ENCODE results near the gene AIF1.
"Not testable (repeated sequence)": the region's sequence is repeated elsewhere in the genome, so short reads cannot be mapped to it uniquely, and the experiment has no call there.

The AIF1 gene

DNA sequence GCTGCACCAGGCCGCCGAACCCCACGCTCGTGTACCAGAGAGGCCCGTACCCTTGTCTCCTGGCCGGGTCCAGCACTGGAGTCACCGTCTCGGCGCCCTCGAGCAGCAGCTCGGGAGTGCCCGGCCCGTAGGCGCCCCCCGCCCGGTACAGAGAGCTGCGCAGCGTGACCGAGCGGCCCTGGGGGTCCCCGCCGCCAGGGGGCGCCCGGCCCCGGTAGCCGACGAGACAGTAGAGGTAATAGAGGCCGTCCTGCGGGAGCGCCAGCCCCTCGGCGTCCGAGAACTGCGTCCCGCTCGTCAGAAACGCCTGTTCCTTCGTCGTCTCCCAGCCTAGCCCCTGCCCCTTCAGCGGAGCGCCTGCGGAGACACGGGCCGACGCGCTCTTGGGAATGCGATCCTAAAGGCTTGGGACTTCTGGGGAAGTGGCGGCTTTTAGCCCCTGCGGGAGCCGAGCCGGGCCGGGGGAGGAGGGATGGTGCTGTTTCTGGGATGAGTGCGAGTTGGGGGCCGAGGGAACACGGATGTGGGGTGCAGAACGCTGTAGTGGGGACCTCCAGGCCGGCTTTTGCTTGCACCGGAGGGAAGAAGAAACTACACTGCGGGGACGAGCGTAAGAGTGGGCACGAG, 34.1 kb upstream of the AIF1 start:
- DNase-seq (ENCODE audit: low spot score), result peak; percentile 81

- DNase-seq (ENCODE audit: low spot score), result no peak
Measured at GRCh38 chr6:31581434-31582229, 33.4 kb upstream of the AIF1 start.

- no peak for DNase-seq (ENCODE audit: low spot score)
Measured at GRCh38 chr6:31582230-31582643, 32.8 kb upstream of the AIF1 start, which contains the start of gene LTB. LTB (minus strand) TSS chr6:31582424; CDS start chr6:31582417, 7 bp downstream.

DNA sequence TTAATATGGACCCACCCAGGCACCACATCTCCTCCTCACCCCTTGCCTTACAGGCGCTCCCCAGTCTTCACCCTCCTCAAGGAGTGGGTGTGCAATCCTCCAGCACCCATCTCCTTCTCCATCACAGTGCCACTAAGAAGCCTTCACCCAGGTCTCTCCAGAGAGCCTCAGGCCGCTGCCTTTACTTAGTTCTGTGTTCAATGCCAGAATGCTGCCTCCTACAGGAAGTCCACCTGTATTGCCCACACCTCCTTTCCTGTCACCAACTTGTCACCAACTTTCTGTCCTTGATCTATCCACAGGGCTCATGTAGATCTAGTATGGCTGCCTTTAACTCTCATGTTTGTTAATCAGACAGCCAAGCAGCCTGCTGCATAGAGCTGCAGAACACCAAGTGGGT, 29.5 kb upstream of the AIF1 start:
- peak; percentile 6 for DNase-seq (ENCODE audit: low spot score)

DNA sequence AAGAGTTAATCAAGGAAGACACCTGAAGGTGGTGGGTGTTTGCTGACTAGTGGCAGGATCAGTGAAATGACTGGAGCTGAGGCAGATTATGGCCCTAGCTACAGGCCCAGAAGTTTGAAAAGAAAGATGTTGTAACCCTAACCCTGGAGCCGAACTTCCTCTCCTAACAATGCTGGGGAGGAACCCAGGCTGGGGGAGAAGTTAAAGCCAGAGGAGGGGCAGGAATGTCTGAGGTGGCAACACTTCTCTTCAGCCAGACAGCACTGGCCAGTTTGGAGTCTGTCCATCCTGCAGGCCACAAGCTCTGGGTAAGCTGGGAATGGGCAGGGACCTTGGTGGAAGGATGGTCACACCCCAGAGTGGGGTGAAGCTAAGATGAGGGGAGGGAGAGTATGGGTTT, 29.0 kb upstream of the AIF1 start, which contains the start of gene LST1:
TSS of gene LST1 (plus strand) at position 270 of the 400 bp plus-strand sequence. CDS start 1,023 bp downstream, outside the sequence.
- no peak for DNase-seq (ENCODE audit: low spot score)

GRCh38 chr6:31586599-31587281, 28.3 kb upstream of the AIF1 start:
- no peak for DNase-seq (ENCODE audit: low spot score)

GRCh38 chr6:31587791-31588777, 26.9 kb upstream of the AIF1 start:
- no peak for DNase-seq (ENCODE audit: low spot score)

DNA sequence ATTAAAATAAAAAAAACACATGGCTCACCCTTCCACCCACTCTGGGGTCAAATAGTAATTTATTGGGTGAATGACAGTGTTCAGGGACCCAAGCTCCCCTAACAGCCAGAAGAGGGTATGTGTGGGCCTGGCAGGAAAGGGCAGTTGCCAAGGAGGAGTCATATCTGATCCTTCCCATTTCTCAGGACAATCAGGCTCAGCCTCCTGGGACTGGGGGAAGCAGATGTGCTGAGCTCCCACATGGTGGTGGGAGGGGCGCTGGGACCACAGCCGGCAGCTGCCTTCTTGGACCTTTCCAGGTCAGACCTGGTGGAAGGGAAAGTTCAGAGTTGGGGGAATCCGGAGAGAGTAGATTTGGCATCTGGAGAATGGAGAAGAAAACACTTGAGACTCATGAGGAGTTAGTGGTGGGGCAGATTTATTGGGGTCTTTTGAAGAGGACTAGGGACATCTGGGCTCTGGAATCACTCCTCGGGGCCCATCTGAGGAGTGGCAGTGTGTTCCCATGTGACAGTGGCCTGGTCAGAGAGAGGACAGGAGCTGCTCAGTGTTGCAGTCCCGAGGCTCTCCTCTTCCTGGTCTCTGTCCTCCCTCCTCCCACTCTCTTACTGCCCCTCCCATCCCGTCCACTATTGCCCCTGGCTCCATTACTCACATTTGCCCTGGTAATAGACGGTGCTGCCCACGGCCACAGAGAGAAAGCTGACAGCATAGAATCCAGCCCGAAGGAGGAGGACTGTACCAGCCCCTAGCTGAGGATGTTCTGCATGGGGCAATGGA, 26.0 kb upstream of the AIF1 start:
- DNase-seq (ENCODE audit: low spot score), result no peak

- DNase-seq (ENCODE audit: low spot score), result not testable (repeated sequence)
Measured at GRCh38 chr6:31590691-31591090, 24.3 kb upstream of the AIF1 start.

GRCh38 chr6:31592396-31592771, 22.6 kb upstream of the AIF1 start:
- DNase-seq (ENCODE audit: low spot score), result no peak

GRCh38 chr6:31597006-31597405, 18.0 kb upstream of the AIF1 start:
- peak; percentile 9 for DNase-seq (ENCODE audit: low spot score)

DNA sequence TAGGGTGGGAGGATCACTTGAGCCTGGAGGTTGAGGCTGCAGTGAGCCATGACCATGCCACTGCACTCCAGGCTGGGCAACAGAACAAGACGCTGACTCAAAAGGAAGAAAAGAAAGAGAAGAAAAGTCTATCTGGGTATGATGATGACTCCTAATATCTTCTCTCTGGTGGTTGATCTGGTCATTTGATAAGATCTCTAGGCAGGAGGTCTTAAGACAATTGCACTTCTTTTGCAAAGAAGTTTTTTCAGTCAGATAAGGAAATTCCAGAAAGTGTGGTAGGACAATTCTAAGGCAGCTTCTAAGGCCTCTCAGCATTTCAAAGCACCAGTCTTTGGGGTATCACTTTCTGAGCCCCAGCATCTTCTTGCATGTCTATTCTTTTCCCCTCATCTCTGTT, 7.7 kb upstream of the AIF1 start:
- no peak for DNase-seq (ENCODE audit: low spot score)

- DNase-seq (ENCODE audit: low spot score), result no peak
Measured at GRCh38 chr6:31609519-31610406, 5.3 kb upstream of the AIF1 start.

DNA sequence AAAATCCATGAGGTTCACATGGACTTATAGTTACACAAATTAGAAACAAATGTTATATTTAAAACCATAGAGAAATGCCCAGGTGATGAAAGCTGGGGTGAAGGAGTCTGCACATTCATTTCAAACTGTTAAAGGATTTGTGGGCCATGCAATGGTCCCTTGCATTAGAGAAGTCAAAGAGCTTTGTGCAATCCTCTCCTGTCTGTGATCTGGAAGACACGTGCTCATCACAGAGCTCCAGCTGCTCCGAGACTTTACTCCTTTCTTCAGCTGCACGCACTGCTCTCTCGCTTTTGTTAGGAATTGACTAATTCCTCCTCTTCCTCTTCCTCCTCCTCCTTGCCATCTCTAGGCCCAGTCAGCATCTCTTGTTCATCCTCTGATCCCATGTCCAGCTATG, 4.1 kb upstream of the AIF1 start:
- DNase-seq (ENCODE audit: low spot score), result no peak

DNA sequence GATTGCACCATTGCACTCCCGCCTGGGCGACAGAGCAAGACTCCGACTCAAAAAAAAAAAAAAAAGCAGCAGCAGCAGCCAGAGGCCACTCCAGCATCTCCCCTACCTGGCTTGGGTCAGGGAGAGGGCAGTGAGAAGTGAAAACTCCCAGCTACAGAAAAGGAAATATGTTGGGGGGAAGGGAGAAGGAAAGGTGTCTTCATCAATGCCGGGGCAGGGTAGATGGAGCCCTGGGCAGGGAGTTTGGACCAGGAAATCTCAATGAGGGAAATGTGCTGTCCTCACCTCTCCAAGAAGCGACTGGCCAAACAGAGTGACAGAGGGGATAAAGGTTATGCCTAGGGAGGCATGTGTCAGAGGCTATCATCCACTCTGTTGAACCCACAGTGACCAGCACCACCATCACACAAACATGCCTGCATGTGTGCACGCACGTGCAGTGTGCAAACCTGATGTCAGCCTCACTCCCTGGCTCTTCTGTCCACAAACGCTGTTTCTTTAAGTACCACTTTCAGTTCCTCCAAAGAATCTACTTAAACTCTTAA, 887 bp upstream of the AIF1 start:
- no peak for DNase-seq (ENCODE audit: low spot score)

DNA sequence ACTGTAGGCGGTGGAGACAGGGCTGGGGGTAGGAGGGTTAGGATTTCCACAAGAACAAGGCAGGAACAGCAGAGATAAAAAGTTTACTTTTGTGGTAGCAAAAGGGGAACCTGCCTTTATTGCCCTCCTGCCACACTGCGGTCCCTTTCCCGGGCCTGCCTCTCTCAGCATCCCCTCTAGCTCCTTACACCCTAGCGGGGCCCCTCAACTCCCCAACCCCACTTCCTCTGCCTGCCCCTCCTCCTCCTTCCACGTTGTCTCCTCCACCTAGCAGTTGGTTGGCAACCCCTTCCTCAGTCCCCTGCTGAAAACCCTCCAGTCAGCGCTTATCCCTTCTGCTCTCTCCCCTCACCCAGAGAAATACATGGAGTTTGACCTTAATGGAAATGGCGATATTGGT, 714 bp downstream of the AIF1 start:
- no peak for DNase-seq (ENCODE audit: low spot score)

GRCh38 chr6:31617010-31617409, 2.0 kb downstream of the AIF1 start:
- no peak for DNase-seq (ENCODE audit: low spot score)

DNA sequence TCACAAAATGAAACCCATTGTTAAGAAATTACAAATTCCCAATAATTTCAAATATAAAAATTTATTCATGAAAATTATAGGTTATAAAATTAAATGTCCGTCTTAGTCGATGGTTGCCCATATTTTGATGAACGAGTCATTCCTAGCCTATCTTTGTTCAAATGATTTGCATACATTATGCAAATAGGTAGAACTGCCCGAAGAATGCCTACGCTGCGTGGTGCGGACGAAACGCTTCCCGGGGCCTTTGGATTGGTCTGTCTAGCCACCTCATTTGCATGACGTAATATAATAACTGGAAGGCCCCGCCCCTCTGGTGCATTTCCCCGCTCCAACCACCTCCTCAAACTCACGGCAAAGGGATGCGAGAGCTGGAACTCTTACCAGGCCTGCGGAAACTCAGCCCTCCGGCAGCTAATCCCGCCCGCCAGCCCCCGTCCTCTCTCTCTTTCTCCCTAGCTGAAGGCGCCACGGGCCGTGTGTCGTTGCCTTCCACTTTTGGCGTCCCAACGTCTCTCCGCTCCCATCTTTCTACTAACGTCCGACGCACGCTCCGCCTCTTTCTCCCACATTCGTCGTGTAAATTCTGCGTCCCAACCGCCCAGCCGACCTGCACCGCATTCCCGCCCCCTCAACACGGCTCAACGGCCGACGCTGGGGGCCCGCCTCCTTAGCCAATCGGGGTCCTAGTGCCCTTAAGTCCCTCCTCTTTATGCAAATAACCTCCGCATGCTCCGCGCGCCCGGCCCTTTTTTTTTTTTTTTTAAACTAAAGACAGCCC, 5.0 kb downstream of the AIF1 start:
- peak; percentile 97 for DNase-seq (ENCODE audit: low spot score)

All from LoVo (cell line).